Tibial artery (tissue), 4 donors: ENCODE results near the gene CD247.

Source experiments
- DNase-seq, 2 donors: peaks; one replicate each; pipeline ENCODE4 v3.0.0-alpha.2; 2019
- H3K27ac ChIP-seq, 2 donors: fragments of 200-600 bp; sonication (generic) in 1 of 2; 1 replicate in 1 of 2; 2 replicates in 1 of 2; pipeline ENCODE4 v1.5.1; 2018 to 2019; ENCODE audit warnings: mild to moderate bottlenecking in 1 of 2
- H3K27me3 ChIP-seq, 2 donors: fragments of 200-600 bp; sonication (generic) in 1 of 2; one replicate each; pipeline versions ENCODE4 v1.5.1 to v1.6.0; 2016 to 2019
- H3K36me3 ChIP-seq, 3 donors: fragments of 200-600 bp; sonication (generic) in 2 of 3; one replicate each; pipeline ENCODE4 v1.5.1; 2016 to 2019; ENCODE audit warnings: mild to moderate bottlenecking in 2 of 3
- H3K4me1 ChIP-seq, 4 donors: fragments of 200-600 bp; sonication (generic) in 2 of 4; 1 replicate in 3 of 4; 2 replicates in 1 of 4; pipeline ENCODE4 v1.5.1; 2016 to 2019
- H3K4me3 ChIP-seq, 2 donors: fragments of 200-600 bp; sonication (generic) in 1 of 2; 1 replicate in 1 of 2; 2 replicates in 1 of 2; pipeline ENCODE4 v1.5.1; 2018 to 2019; ENCODE audit warnings: mild to moderate bottlenecking in 2 of 2
- H3K9me3 ChIP-seq, 3 donors: fragments of 200-600 bp; sonication (generic) in 1 of 3; one replicate each; pipeline ENCODE4 v1.5.1; 2016 to 2019
- intact Hi-C: fragments of 100-400 bp; cut with DNase I; formaldehyde crosslinking; loops from one replicate; pipeline ENCODE4 v1.15.0; 2023; ENCODE audit warnings: low total_unique reads
- TF ChIP-seq, protein P1 (sequence below), 2 experiments: fragments of 200-600 bp in 1 of 2; fragments of 450-650 bp in 1 of 2; IDR thresholded peaks; one replicate each; pipeline ENCODE4 v1.5.1; 2017 to 2019; ENCODE audit warnings: antibody characterized with exemption in 2 of 2, mild to moderate bottlenecking in 1 of 2, moderate library complexity in 1 of 2

Gene CD247

DNA sequence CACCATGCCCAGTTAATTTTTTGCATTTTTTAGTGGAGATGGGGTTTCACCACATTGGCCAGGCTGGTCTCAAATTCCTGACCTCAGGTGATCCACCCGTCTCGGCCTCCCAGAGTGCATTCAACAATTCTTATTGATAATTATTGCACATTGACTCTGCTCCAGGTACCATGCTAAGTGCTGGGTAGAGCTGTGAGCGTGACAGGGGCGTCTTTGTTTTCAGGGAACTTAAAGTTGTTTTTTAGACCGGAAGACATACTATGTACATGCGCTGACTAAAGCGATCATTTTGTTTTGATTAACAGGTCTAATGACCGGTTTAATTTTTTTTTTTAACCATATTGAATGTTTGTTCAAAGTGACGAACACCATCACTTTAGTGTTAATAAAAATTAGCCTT, 4.0 kb downstream of the CD247 start:
- intact Hi-C loops = no loop called here
- TF ChIP-seq, protein P1, sequence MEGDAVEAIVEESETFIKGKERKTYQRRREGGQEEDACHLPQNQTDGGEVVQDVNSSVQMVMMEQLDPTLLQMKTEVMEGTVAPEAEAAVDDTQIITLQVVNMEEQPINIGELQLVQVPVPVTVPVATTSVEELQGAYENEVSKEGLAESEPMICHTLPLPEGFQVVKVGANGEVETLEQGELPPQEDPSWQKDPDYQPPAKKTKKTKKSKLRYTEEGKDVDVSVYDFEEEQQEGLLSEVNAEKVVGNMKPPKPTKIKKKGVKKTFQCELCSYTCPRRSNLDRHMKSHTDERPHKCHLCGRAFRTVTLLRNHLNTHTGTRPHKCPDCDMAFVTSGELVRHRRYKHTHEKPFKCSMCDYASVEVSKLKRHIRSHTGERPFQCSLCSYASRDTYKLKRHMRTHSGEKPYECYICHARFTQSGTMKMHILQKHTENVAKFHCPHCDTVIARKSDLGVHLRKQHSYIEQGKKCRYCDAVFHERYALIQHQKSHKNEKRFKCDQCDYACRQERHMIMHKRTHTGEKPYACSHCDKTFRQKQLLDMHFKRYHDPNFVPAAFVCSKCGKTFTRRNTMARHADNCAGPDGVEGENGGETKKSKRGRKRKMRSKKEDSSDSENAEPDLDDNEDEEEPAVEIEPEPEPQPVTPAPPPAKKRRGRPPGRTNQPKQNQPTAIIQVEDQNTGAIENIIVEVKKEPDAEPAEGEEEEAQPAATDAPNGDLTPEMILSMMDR (IDR thresholded peaks at IDR 0.05) = no peak
- Histone ChIP-seq H3K4me3 (no peak overlapping the region), H3K27me3 (peaks cover 0 to 3% of the 10 kb centered on the region in 2 donors), H3K9me3 (no peaks in the 10 kb centered on the region), H3K36me3 (no peaks in the 10 kb centered on the region), H3K4me1 (no peaks in the 10 kb centered on the region), H3K27ac (no peak overlapping the region)
- no peak for DNase-seq

DNA sequence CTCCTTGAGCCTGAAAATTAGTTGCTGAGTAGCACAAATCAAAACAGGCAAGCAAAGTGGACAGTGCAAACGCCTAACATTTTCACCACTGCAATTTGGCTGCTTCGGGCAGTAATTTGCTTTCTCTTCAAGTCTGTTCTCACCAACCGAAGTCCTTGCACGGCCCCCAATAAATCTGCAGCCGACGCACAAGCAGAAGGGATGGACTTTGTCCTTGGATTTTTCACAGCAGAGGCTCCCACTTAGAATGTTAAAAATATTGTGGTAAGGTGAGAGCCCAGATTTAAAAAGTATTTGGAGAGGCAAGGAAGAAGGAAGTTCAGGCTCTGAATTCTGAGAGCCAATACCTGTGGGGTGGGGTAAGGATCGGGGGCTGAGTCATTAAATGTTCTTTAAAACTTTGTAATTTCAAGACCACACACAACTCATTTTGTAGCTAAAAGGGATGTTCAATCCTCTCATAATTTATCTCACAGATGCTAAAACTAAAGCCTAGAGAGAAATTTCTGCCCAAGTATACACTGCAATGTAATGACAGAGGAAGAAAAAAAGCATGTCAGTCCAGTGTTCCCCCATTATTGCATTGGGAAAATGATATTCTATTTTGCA, 6.2 kb downstream of the CD247 start:
- Histone ChIP-seq H3K4me3 (no peak overlapping the region), H3K27ac (no peak overlapping the region), H3K36me3 (no peaks in the 10 kb centered on the region), H3K4me1 (no peaks in the 10 kb centered on the region), H3K27me3 (peaks cover 0 to 3% of the 10 kb centered on the region in 2 donors), H3K9me3 (no peaks in the 10 kb centered on the region)
- intact Hi-C loops = no loop called here
- DNase-seq = no peak
- TF ChIP-seq, protein P1 (IDR thresholded peaks at IDR 0.05) = no peak

DNA sequence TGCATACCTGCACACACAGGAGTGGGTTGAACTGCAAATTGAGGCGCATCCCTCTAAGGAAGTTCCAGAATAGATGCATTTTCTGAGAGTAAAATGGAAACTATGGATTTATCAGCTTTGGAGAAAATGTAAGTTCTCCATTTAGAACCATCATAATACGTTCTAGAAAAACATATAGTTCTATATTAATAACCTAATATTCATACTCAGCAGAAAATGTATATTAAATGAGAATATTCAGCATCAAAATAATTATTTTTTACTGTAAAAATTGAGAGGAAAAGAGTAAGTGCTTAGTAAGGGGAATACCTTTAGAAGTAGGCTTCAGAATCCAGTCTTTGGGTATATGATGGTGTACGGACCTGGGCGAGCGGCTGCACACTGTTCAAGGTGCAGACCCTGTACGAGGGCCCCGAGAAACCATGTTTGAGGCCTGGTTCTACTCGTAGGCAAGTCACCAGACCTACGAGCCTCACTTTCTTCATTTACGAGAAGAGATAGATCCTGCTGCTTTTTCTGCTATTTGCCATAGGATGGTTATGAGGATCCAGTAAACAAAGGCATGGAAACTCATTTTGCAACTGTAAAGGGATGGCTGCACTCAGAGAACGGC, 6.8 kb downstream of the CD247 start:
- Histone ChIP-seq H3K27me3 (peaks cover 0 to 3% of the 10 kb centered on the region in 2 donors), H3K4me1 (no peaks in the 10 kb centered on the region), H3K4me3 (no peak overlapping the region), H3K9me3 (no peaks in the 10 kb centered on the region), H3K27ac (no peak overlapping the region), H3K36me3 (no peaks in the 10 kb centered on the region)
- intact Hi-C loops = no loop called here
- TF ChIP-seq, protein P1 (IDR thresholded peaks at IDR 0.05) = no peak
- DNase-seq = no peak

DNA sequence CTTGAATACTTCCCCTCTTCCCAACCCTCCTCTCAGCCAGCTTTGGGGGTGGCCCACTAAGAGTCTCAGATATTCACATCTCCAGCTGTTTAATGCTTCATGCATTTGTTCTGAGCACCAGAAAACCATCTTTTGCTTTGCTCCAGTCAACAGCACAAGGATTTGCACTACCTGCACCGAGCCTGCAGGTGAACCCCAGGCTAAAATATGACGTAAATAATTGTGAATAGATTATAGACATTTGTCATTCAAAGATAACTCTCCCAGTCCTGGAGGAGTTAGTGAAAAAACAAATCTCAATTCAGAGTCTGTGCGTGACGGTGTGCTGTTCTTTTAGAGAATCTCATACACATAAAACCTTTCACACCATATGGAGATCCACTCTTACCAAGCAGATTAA, 7.4 kb downstream of the CD247 start:
- H3K9me3 ChIP-seq = no peaks in the 10 kb centered on the region
- intact Hi-C loops = no loop called here
- no peaks in the 10 kb centered on the region for H3K36me3 ChIP-seq
- H3K27ac ChIP-seq = no peak overlapping the region
- TF ChIP-seq, protein P1 (IDR thresholded peaks at IDR 0.05) = no peak
- no peak for DNase-seq
- no peak overlapping the region for H3K4me3 ChIP-seq
- H3K4me1 ChIP-seq = no peaks in the 10 kb centered on the region
- H3K27me3 ChIP-seq = peaks cover 0 to 3% of the 10 kb centered on the region in 2 donors

DNA sequence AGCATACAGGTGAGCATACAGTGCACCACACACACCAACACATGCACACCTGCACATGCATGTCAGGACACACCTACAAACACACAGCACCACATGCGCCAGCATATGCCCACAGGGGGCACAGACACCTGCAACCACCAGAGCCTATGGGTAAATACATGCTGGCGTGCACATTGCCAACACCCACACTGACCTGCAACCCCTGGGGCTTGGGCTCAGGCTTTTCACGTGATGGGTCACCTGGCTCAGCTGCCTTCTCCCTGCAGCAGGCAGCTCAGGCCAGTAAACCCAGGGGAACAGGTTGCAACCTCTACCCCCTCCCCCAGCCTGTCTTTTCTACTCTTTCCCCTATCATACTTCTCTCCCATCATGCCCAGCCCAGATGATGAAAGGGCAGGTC, 8.1 kb downstream of the CD247 start:
- TF ChIP-seq, protein P1 (IDR thresholded peaks at IDR 0.05) = no peak
- H3K36me3 ChIP-seq = no peaks in the 10 kb centered on the region
- peaks cover 0 to 3% of the 10 kb centered on the region in 2 donors for H3K27me3 ChIP-seq
- no peak overlapping the region for H3K27ac ChIP-seq
- H3K4me3 ChIP-seq = no peak overlapping the region
- H3K4me1 ChIP-seq = no peaks in the 10 kb centered on the region
- intact Hi-C loops = no loop called here
- DNase-seq = no peak
- no peaks in the 10 kb centered on the region for H3K9me3 ChIP-seq
